HCT116 (cell line): ENCODE results near the gene FARP1. TPM values are rescaled to one million over a fixed set of nuclear protein-coding genes. Genes with fewer than 3 reads are reported as not detected.

Source experiments
- ATAC-seq: fragments of 200-7000 bp; cut with Tn5 transposase; 2 replicates; pipeline ENCODE4 v1.9.1; 2020; ENCODE audit warnings: mild to moderate bottlenecking, moderate library complexity
- BruUV-seq: library from RNA; stranded (reverse); fragments of 400-500 nt; replicated peaks from 2 replicates; lab custom pipeline; 2021; lab: Mats Ljungman, UMichigan
- CTCF ChIA-PET: fragments of 300-600 bp; sonication (Branson Sonifier 250); formaldehyde crosslinking; loops from one replicate; lab custom pipeline; 2021; ENCODE audit warnings: antibody characterized with exemption; lab: Charles Lee
- POLR2A ChIA-PET: fragments of 300-600, 350-600 bp; sonication (Branson Sonifier 250); formaldehyde crosslinking; loops from one replicate; lab custom pipeline; 2021; ENCODE audit warnings: antibody characterized with exemption; lab: Charles Lee
- RAD21 ChIA-PET, 2 experiments: fragments of 300-600 bp; sonication (Branson Sonifier 250); formaldehyde crosslinking; loops; one replicate each; lab custom pipeline; 2023; ENCODE audit warnings: low total read pairs in 2 of 2; ENCODE audit not compliant: uncharacterized antibody in 2 of 2, unreplicated experiment in 2 of 2, low non-redundant PET in 1 of 2; lab: Charles Lee
- DNase-seq: peaks from one replicate; pipeline ENCODE4 v3.0.0-alpha.2; 2010; ENCODE audit warnings: low read depth, low spot score
- H2AFZ ChIP-seq: fragments of 200-600 bp; shearing (Covaris generic), sonication (generic); 2 replicates; pipeline ENCODE4 v1.6.1; 2017; ENCODE audit warnings: low read depth, mixed run types, mixed read lengths, antibody characterized with exemption, low read length; ENCODE audit not compliant: poor library complexity, severe bottlenecking
- H3K27ac ChIP-seq: 2 replicates; pipeline ENCODE4 v1.5.1; 2012; ENCODE audit warnings: low read depth, low read length
- H3K27me3 ChIP-seq: fragments of 200-600 bp; sonication (generic); 2 replicates; pipeline ENCODE4 v1.6.1; 2016; ENCODE audit warnings: mixed run types, low read length, mixed read lengths; ENCODE audit not compliant: insufficient read depth
- H3K36me3 ChIP-seq, 2 experiments: fragments of 200-500 bp in 1 of 2; fragments of 200-600 bp in 1 of 2; sonication (Bioruptor generic) in 1 of 2; sonication (generic) in 1 of 2; 2 replicates each; pipeline versions ENCODE4 v1.5.1 to v1.6.1; 2014 to 2016; ENCODE audit warnings: low read length in 2 of 2, inconsistent platforms in 1 of 2, mixed read lengths in 1 of 2, mixed run types in 1 of 2; ENCODE audit not compliant: insufficient read depth in 2 of 2, control insufficient read depth in 1 of 2
- H3K4me1 ChIP-seq, 2 experiments: fragments of 200-600 bp in 1 of 2; sonication (generic) in 1 of 2; 2 replicates each; pipeline versions ENCODE4 v1.5.1 to v1.6.1; 2012 to 2017; ENCODE audit warnings: low read length in 2 of 2, inconsistent platforms in 1 of 2, mild to moderate bottlenecking in 1 of 2, mixed read lengths in 1 of 2, mixed run types in 1 of 2, moderate library complexity in 1 of 2; ENCODE audit not compliant: insufficient read depth in 2 of 2, control insufficient read depth in 1 of 2
- H3K4me2 ChIP-seq: fragments of 200-600 bp; sonication (generic); 2 replicates; pipeline ENCODE4 v1.6.1; 2017; ENCODE audit warnings: mixed run types, low read length, mixed read lengths
- H3K4me3 ChIP-seq, 2 experiments: fragments of 200-600 bp in 1 of 2; sonication (generic) in 1 of 2; replicated peaks in 1 of 2; 2 replicates each; pipeline ENCODE4 v1.5.1; 2011 to 2016; ENCODE audit warnings: low read length in 2 of 2, control low read depth in 1 of 2, low read depth in 1 of 2, mild to moderate bottlenecking in 1 of 2, mixed read lengths in 1 of 2, mixed run types in 1 of 2
- H3K79me2 ChIP-seq: fragments of 200-600 bp; sonication (generic); 2 replicates; pipeline ENCODE4 v1.6.1; 2017; ENCODE audit warnings: mild to moderate bottlenecking, mixed run types, low read length, moderate library complexity, mixed read lengths; ENCODE audit not compliant: insufficient read depth
- H3K9ac ChIP-seq: fragments of 200-600 bp; sonication (generic); 2 replicates; pipeline ENCODE4 v1.6.1; 2016; ENCODE audit warnings: low read length, mixed read lengths
- H3K9me2 ChIP-seq: fragments of 200-600 bp; sonication (generic), shearing (Covaris generic); 2 replicates; pipeline ENCODE4 v1.6.1; 2017; ENCODE audit warnings: mixed run types, mild to moderate bottlenecking, moderate library complexity; ENCODE audit not compliant: insufficient read depth
- H3K9me3 ChIP-seq, 2 experiments: fragments of 200-500 bp in 1 of 2; fragments of 200-600 bp in 1 of 2; sonication (Bioruptor generic) in 1 of 2; sonication (generic) in 1 of 2; 2 replicates each; pipeline ENCODE4 v1.6.1; 2014 to 2017; ENCODE audit warnings: low read length in 2 of 2, mixed read lengths in 2 of 2, inconsistent platforms in 1 of 2, low read depth in 1 of 2, mild to moderate bottlenecking in 1 of 2, mixed run types in 1 of 2, moderate library complexity in 1 of 2; ENCODE audit not compliant: control insufficient read depth in 1 of 2, insufficient read depth in 1 of 2
- H4K20me1 ChIP-seq: fragments of 200-600 bp; sonication (generic), shearing (Covaris generic); 2 replicates; pipeline ENCODE4 v1.6.1; 2017; ENCODE audit warnings: mixed run types, mild to moderate bottlenecking, moderate library complexity; ENCODE audit not compliant: insufficient read depth
- CTCF ChIP-seq, 3 experiments: fragments of 200-600 bp in 1 of 3; sonication (generic) in 1 of 3; IDR thresholded peaks in 2 of 3; conservative IDR thresholded peaks in 1 of 3; 2 replicates each; pipeline ENCODE4 v1.5.1; 2012 to 2017; ENCODE audit warnings: low read depth in 2 of 3, low read length in 2 of 3, antibody characterized with exemption in 1 of 3, borderline replicate concordance in 1 of 3, control low read depth in 1 of 3, mild to moderate bottlenecking in 1 of 3, mixed read lengths in 1 of 3, mixed run types in 1 of 3, moderate library complexity in 1 of 3; ENCODE audit not compliant: insufficient read depth in 1 of 3
- EGR1 ChIP-seq: IDR thresholded peaks from 2 replicates; pipeline ENCODE4 v1.6.1; 2012; ENCODE audit warnings: low read depth
- ELF1 ChIP-seq: IDR thresholded peaks from 2 replicates; pipeline ENCODE4 v1.6.1; 2012; ENCODE audit warnings: low read depth, borderline replicate concordance
- EZH2 ChIP-seq: fragments of 200-600 bp; sonication (generic); IDR thresholded peaks from 2 replicates; pipeline ENCODE4 v1.6.1; 2017; ENCODE audit warnings: antibody characterized with exemption, mixed run types
- EZH2phosphoT487 ChIP-seq: fragments of 200-600 bp; IDR thresholded peaks from 2 replicates; pipeline ENCODE4 v1.6.1; 2018; ENCODE audit warnings: antibody characterized with exemption, borderline replicate concordance
- FOSL1 ChIP-seq: IDR thresholded peaks from 2 replicates; pipeline ENCODE4 v1.6.1; 2012; ENCODE audit warnings: low read depth
- JUND ChIP-seq: IDR thresholded peaks from 2 replicates; pipeline ENCODE4 v1.6.1; 2012
- MAX ChIP-seq: IDR thresholded peaks from 2 replicates; pipeline ENCODE4 v1.6.1; 2012
- POLR2A ChIP-seq: IDR thresholded peaks from 2 replicates; pipeline ENCODE4 v1.7.0; 2011; ENCODE audit warnings: borderline replicate concordance; ENCODE audit not compliant: insufficient read depth, insufficient read length; ENCODE audit errors: extremely low read depth
- RAD21 ChIP-seq: IDR thresholded peaks from 2 replicates; pipeline ENCODE4 v1.6.1; 2012; ENCODE audit warnings: low read depth, mild to moderate bottlenecking
- SIN3A ChIP-seq: IDR thresholded peaks from 2 replicates; pipeline ENCODE4 v1.6.1; 2012; ENCODE audit warnings: low read depth
- SRF ChIP-seq: IDR thresholded peaks from 2 replicates; pipeline ENCODE4 v1.6.1; 2012; ENCODE audit warnings: low read depth
- ZBTB33 ChIP-seq: IDR thresholded peaks from 2 replicates; pipeline ENCODE4 v1.6.1; 2011; ENCODE audit warnings: mild to moderate bottlenecking, low read length, moderate library complexity; ENCODE audit not compliant: insufficient replicate concordance; ENCODE audit errors: extremely low read depth
- ZFX ChIP-seq: fragments of 450-650 bp; IDR thresholded peaks from 2 replicates; pipeline ENCODE4 v1.6.1; 2017
- ZNF274 ChIP-seq: fragments of 200-500 bp; sonication (Bioruptor generic); IDR thresholded peaks from 2 replicates; pipeline ENCODE4 v1.6.1; 2014; ENCODE audit warnings: mild to moderate bottlenecking, low read depth, low read length, inconsistent platforms
- intact Hi-C: fragments of 100-400 bp; cut with micrococcal nuclease; formaldehyde crosslinking; loops from 2 replicates; pipeline ENCODE4 v1.10.0; 2022
- total RNA-seq: library from RNA; stranded (reverse); gene quantifications from one replicate; pipeline ENCODE4 v1.2.1, GENCODE V29; 2021; ENCODE audit not compliant: unreplicated experiment

The FARP1 gene
- total RNA-seq, 1 experiment from 2014 or later, result 30.5 TPM

- Histone ChIP-seq H3K4me2 (no peak overlapping the region), H3K27me3 (no peaks in the 10 kb centered on the region), H3K9me3 (no peaks in the 10 kb centered on the region), H4K20me1 (no peaks in the 10 kb centered on the region), H3K79me2 (no peaks in the 10 kb centered on the region), H3K4me3 (no peak overlapping the region), H3K9ac (no peak overlapping the region), H2AFZ (no peak overlapping the region), H3K4me1 (no peaks in the 10 kb centered on the region), H3K36me3 (no peaks in the 10 kb centered on the region), H3K9me2 (no peaks in the 10 kb centered on the region), H3K27ac (no peak overlapping the region)
- no peak for TF ChIP-seq POLR2A
- no peak for TF ChIP-seq ZBTB33
- no peak for TF ChIP-seq ZFX
- no peak for TF ChIP-seq CTCF (IDR thresholded peaks at IDR 0.05 in 2 of 3, conservative IDR thresholded peaks at IDR 0.05 in 1 of 3; ENCODE audit: borderline replicate concordance in 1 of 3, insufficient read depth in 1 of 3, low read depth in 2 of 3, low read length in 2 of 3)
- no peak for TF ChIP-seq EZH2
- no peak for TF ChIP-seq SRF
- no peak for TF ChIP-seq ZNF274
- no peak for TF ChIP-seq MAX
- TF ChIP-seq JUND, result no peak
- TF ChIP-seq RAD21, result no peak
- TF ChIP-seq ELF1, result no peak
- no peak for TF ChIP-seq EGR1
- TF ChIP-seq FOSL1, result no peak
- TF ChIP-seq EZH2phosphoT487, result no peak
- TF ChIP-seq SIN3A, result no peak
- ChIA-PET POLR2A (no interaction called here), RAD21 (no interaction called here), CTCF (no interaction called here)
- intact Hi-C loops, result no loop called here
- DNase-seq (no peak), ATAC-seq (no peak)
- no TSS peak for BruUV-seq
These were observed 98.1 kb downstream of the FARP1 start for GRCh38 chr13:98240974-98241373.
